Testis (tissue), 3 donors: ENCODE results near the gene INO80. TPM values are rescaled to one million over a fixed set of nuclear protein-coding genes. Genes with fewer than 3 reads are reported as not detected.

ENCODE experiments used
- DNase-seq: peaks from one replicate; pipeline ENCODE4 v3.0.0-alpha.2; 2019
- H3K27ac ChIP-seq, 2 donors: fragments of 200-600 bp; sonication (generic); one replicate each; pipeline ENCODE4 v1.5.1; 2019
- H3K27me3 ChIP-seq: fragments of 200-600 bp; sonication (generic); one replicate; pipeline ENCODE4 v1.5.1; 2019
- H3K36me3 ChIP-seq: fragments of 200-600 bp; sonication (generic); one replicate; pipeline ENCODE4 v1.5.1; 2017; ENCODE audit warnings: low read depth; ENCODE audit errors: missing control alignments
- H3K4me1 ChIP-seq: fragments of 200-600 bp; sonication (generic); one replicate; pipeline ENCODE4 v1.5.1; 2019
- H3K4me3 ChIP-seq, 2 donors: fragments of 200-600 bp; sonication (generic); one replicate each; pipeline ENCODE4 v1.5.1; 2017 to 2019
- H3K9me3 ChIP-seq: fragments of 200-600 bp; sonication (generic); one replicate; pipeline ENCODE4 v1.5.1; 2017
- POLR2A ChIP-seq: fragments of 450-650 bp; IDR thresholded peaks from one replicate; pipeline ENCODE4 v1.6.1; 2017; ENCODE audit warnings: antibody characterized with exemption, mild to moderate bottlenecking, moderate library complexity
- WGBS, 2 donors: methylation state at CpG; one replicate each; pipeline ENCODE4 v1.1.5; 2018; 5-methylcytosine and 5-hydroxymethylcytosine counted together
- intact Hi-C: fragments of 100-400 bp; cut with DNase I; formaldehyde crosslinking; loops from one replicate; pipeline ENCODE4 v1.15.1; 2023; ENCODE audit warnings: low total_unique reads
- polyA plus RNA-seq: library from polyadenylated mRNA; stranded (reverse); fragments of 350-450 nt; fragmentation: Illumina TruSeq; extraction: RNeasy Lipid Tissue Mini Kit (QIAGEN cat#74804); gene quantifications from one replicate; pipeline ENCODE4 v1.2.3, GENCODE V29; 2014; ENCODE audit warnings: low read depth, low replicate concordance; ENCODE audit not compliant: insufficient read depth
- total RNA-seq, 2 donors: library from RNA; depleted of rRNA; stranded (reverse); fragments of >200 nt; gene quantifications; one replicate each; pipeline ENCODE4 v1.2.3, GENCODE V29; 2016
- TF ChIP-seq, protein P1 (sequence below), 3 experiments: fragments of 450-650 bp in 2 of 3; fragments of 200-600 bp in 1 of 3; sonication (generic) in 1 of 3; IDR thresholded peaks; one replicate each; pipeline ENCODE4 v1.5.1; 2016 to 2019; ENCODE audit warnings: antibody characterized with exemption in 3 of 3, mild to moderate bottlenecking in 2 of 3, moderate library complexity in 1 of 3

Gene INO80
- total and polyA plus RNA-seq, 3 donors from 2014 or later = 21.2 to 44.2 (median 43.5) TPM

DNA sequence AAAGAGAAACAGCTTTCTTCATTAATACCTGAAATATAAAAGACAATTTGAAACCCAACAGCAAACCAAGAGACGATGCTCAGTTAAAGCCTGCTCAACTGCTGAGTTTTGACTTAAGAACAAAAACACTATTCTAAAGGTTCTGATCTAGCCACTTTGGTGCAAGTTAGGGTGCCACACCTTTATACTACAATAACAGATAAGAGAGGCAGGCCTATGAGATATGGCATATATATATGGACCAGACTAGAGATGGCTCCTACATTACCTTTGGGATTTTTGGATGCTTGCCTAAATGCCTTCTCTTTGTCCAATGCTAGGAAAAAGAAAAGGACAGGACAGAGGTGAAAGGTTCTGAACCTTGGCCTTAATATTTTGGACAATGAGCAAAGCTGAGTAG is 68.6 kb downstream of the INO80 start:
- no peaks in the 10 kb centered on the region for H3K27me3 ChIP-seq
- no peaks in the 10 kb centered on the region for H3K36me3 ChIP-seq
- H3K9me3 ChIP-seq = no peaks in the 10 kb centered on the region
- H3K4me3 ChIP-seq = no peak overlapping the region
- H3K27ac ChIP-seq = no peak overlapping the region
- DNase-seq = no peak
- no peak for TF ChIP-seq POLR2A
- TF ChIP-seq, protein P1, sequence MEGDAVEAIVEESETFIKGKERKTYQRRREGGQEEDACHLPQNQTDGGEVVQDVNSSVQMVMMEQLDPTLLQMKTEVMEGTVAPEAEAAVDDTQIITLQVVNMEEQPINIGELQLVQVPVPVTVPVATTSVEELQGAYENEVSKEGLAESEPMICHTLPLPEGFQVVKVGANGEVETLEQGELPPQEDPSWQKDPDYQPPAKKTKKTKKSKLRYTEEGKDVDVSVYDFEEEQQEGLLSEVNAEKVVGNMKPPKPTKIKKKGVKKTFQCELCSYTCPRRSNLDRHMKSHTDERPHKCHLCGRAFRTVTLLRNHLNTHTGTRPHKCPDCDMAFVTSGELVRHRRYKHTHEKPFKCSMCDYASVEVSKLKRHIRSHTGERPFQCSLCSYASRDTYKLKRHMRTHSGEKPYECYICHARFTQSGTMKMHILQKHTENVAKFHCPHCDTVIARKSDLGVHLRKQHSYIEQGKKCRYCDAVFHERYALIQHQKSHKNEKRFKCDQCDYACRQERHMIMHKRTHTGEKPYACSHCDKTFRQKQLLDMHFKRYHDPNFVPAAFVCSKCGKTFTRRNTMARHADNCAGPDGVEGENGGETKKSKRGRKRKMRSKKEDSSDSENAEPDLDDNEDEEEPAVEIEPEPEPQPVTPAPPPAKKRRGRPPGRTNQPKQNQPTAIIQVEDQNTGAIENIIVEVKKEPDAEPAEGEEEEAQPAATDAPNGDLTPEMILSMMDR (IDR thresholded peaks at IDR 0.05) = no peak
- intact Hi-C loops = no loop called here
- H3K4me1 ChIP-seq = no peaks in the 10 kb centered on the region
- 90 to 91% methylated on average over 1 of the region's 1 CpG for WGBS, 2 donors

DNA sequence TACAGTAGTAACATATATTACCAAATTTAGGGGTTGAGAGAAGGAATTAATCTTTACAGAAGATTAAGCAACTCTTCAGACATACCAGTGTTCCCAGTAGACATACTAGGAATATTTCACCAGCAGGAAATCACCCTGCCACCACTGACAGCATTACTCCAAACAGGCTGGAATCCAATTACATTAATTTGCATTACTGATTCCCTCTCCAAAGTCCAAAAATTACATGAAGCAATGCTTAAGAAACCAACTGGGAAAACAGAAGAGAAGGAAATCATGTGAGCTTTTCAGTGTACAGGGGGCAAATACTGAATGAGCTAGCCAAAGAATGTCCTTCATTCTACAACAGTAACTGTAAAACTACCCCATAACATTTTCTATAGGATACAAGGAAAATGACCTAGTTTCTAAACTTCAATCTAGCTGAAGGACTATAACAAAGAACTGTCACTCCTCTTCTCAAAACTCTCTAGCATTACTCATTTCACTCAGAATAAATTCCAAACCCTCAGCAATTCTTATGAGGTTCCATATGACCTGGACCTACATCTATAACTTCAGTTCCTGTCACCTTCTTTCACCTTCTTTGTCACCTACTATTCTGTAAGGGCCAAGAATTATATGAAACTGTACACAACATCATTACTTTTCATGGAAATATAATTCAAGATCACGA is 72.7 kb downstream of the INO80 start:
- TF ChIP-seq, protein P1 (IDR thresholded peaks at IDR 0.05) = no peak
- TF ChIP-seq POLR2A = no peak
- intact Hi-C loops = no loop called here
- Histone ChIP-seq H3K36me3 (no peaks in the 10 kb centered on the region), H3K4me1 (no peaks in the 10 kb centered on the region), H3K9me3 (no peaks in the 10 kb centered on the region), H3K27me3 (no peaks in the 10 kb centered on the region), H3K4me3 (no peak overlapping the region), H3K27ac (no peak overlapping the region)
- WGBS, 2 donors = 88% methylated on average over 1 of the region's 1 CpG
- no peak for DNase-seq

DNA sequence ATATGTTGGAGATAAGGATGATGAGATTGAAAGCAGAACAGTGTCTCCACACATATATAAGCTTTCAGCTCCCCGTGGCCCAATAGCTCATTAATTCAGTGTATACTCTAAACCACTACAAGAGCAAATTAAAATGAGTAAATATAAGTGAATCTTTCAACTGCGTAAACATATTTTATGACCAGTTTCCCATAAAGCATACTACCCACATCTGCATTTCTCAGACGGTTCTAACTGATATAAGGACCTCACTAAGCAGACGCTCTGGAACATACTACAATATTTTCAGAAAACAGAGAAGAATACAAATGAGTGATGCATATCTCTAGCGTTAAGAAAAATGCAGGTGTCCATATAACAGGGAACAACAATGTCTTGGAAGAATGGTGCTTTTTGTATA is 73.2 kb downstream of the INO80 start:
- TF ChIP-seq, protein P1 (IDR thresholded peaks at IDR 0.05) = no peak
- TF ChIP-seq POLR2A = no peak
- WGBS, 2 donors = 82 to 88% methylated on average over 5 of the region's 5 CpGs
- no peaks in the 10 kb centered on the region for H3K9me3 ChIP-seq
- no peaks in the 10 kb centered on the region for H3K4me1 ChIP-seq
- intact Hi-C loops = no loop called here
- DNase-seq = no peak
- H3K27ac ChIP-seq = no peak overlapping the region
- H3K4me3 ChIP-seq = no peak overlapping the region
- H3K27me3 ChIP-seq = no peaks in the 10 kb centered on the region
- no peaks in the 10 kb centered on the region for H3K36me3 ChIP-seq

DNA sequence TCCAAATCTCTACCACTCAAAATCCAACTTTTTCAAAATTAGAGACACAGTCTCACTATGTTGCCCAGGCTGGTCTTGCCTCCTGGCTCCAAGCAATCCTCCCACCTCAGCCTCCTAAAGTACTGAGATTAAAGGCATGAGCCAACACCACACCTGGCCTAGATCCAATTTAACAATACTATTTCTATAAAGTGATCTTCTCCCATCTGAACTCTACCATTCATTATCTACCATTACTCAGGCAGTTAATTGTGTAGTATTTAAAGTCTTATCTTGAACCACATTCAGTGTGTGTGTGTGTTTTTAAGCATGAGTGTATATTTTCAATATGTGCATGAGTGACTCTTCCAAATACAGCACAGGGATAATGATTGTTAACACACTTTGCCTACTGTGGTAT is 77.0 kb downstream of the INO80 start:
- TF ChIP-seq, protein P1 (IDR thresholded peaks at IDR 0.05) = no peak
- TF ChIP-seq POLR2A = no peak
- H3K27me3 ChIP-seq = no peaks in the 10 kb centered on the region
- DNase-seq = no peak
- H3K4me1 ChIP-seq = no peaks in the 10 kb centered on the region
- no peak overlapping the region for H3K27ac ChIP-seq
- H3K9me3 ChIP-seq = no peaks in the 10 kb centered on the region
- H3K36me3 ChIP-seq = no peaks in the 10 kb centered on the region
- H3K4me3 ChIP-seq = no peak overlapping the region
- intact Hi-C loops = no loop called here

DNA sequence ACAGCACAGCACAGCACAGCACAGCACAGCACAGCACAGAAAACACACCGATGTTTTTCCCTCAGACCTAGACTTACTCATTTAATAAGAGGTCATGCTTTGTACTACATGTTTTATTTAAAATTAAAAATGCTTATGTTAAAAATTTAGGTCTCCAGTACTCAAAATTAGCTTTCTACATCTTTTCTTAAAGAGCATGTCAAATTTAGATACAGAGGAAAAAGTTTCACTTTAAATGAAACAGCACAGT is 84.1 kb downstream of the INO80 start:
- no peaks in the 10 kb centered on the region for H3K36me3 ChIP-seq

More for the DNA sequence above, 84.1 kb downstream of the INO80 start:
- Histone ChIP-seq H3K9me3 (no peaks in the 10 kb centered on the region), H3K4me1 (no peaks in the 10 kb centered on the region), H3K4me3 (no peak overlapping the region), H3K27ac (no peak overlapping the region), H3K27me3 (no peaks in the 10 kb centered on the region)
- no peak for TF ChIP-seq POLR2A
- TF ChIP-seq, protein P1 (IDR thresholded peaks at IDR 0.05) = no peak
- 92 to 100% methylated on average over 1 of the region's 1 CpG for WGBS, 2 donors
- no peak for DNase-seq
- intact Hi-C loops = no loop called here
